ENCODE data around the gene MTHFD1L.

GRCh38 chr6:150822932-150823331 lies 42.6 kb upstream of the MTHFD1L start:
- no peak for TF ChIP-seq CTCF (IDR thresholded peaks at IDR 0.05)
- TF ChIP-seq EP300 (IDR thresholded peaks at IDR 0.05), result no peak
- no peak for TF ChIP-seq POLR2A (IDR thresholded peaks at IDR 0.05)
